IPS-15b (cell line): Measurements from ENCODE around the gene TRMT44.

ENCODE experiments used
- H3K27me3 ChIP-seq: one replicate; pipeline ENCODE4 v1.6.1; 2013; ENCODE audit warnings: low read length; ENCODE audit not compliant: control insufficient read depth, insufficient read depth
- H3K36me3 ChIP-seq: one replicate; pipeline ENCODE4 v1.6.1; 2013; ENCODE audit warnings: low read length; ENCODE audit not compliant: control insufficient read depth, insufficient read depth
- H3K4me1 ChIP-seq: one replicate; pipeline ENCODE4 v1.6.1; 2013; ENCODE audit warnings: mild to moderate bottlenecking, low read length; ENCODE audit not compliant: control insufficient read depth, insufficient read depth
- H3K4me3 ChIP-seq: one replicate; pipeline ENCODE4 v1.5.1; 2013; ENCODE audit warnings: low read depth, low read length
- H3K9ac ChIP-seq: one replicate; pipeline ENCODE4 v1.6.1; 2013; ENCODE audit warnings: low read depth, mild to moderate bottlenecking, low read length
- H3K9me3 ChIP-seq: one replicate; pipeline ENCODE4 v1.6.1; 2013; ENCODE audit warnings: mild to moderate bottlenecking, low read length; ENCODE audit not compliant: control insufficient read depth, insufficient read depth

Gene TRMT44

GRCh38 chr4:8441499-8442091, 1.0 kb downstream of the TRMT44 start:
- Histone ChIP-seq H3K27me3 (no peaks in the 10 kb centered on the region), H3K4me3 (peak overlapping the region; percentile 82), H3K4me1 (peaks cover 3% of the 10 kb centered on the region), H3K9me3 (no peaks in the 10 kb centered on the region), H3K36me3 (no peaks in the 10 kb centered on the region), H3K9ac (peak overlapping the region; percentile 70)

GRCh38 chr4:8442596-8443358, 2.2 kb downstream of the TRMT44 start:
- no peak overlapping the region for H3K4me3 ChIP-seq
- H3K9me3 ChIP-seq: no peaks in the 10 kb centered on the region
- H3K9ac ChIP-seq: no peak overlapping the region
- peaks cover 5% of the 10 kb centered on the region for H3K36me3 ChIP-seq
- no peaks in the 10 kb centered on the region for H3K27me3 ChIP-seq
- peaks cover 3% of the 10 kb centered on the region for H3K4me1 ChIP-seq

- Histone ChIP-seq H3K4me3 (no peak overlapping the region), H3K9ac (no peak overlapping the region), H3K9me3 (no peaks in the 10 kb centered on the region), H3K27me3 (no peaks in the 10 kb centered on the region), H3K36me3 (peaks cover 11% of the 10 kb centered on the region), H3K4me1 (peaks cover 3% of the 10 kb centered on the region)
Measured at GRCh38 chr4:8443801-8444200, 3.2 kb downstream of the TRMT44 start.

GRCh38 chr4:8446122-8446521, 5.5 kb downstream of the TRMT44 start:
- H3K27me3 ChIP-seq: no peaks in the 10 kb centered on the region
- no peaks in the 10 kb centered on the region for H3K9me3 ChIP-seq
- no peak overlapping the region for H3K4me3 ChIP-seq
- H3K36me3 ChIP-seq: peaks cover 17% of the 10 kb centered on the region
- H3K9ac ChIP-seq: no peak overlapping the region
- peaks cover 3% of the 10 kb centered on the region for H3K4me1 ChIP-seq

- H3K27me3 ChIP-seq: no peaks in the 10 kb centered on the region
Measured at GRCh38 chr4:8451440-8452182, 11.0 kb downstream of the TRMT44 start.

GRCh38 chr4:8453957-8454356, 13.4 kb downstream of the TRMT44 start:
- no peaks in the 10 kb centered on the region for H3K4me1 ChIP-seq
- peaks cover 31% of the 10 kb centered on the region for H3K36me3 ChIP-seq
- H3K27me3 ChIP-seq: no peaks in the 10 kb centered on the region
- no peaks in the 10 kb centered on the region for H3K9me3 ChIP-seq
- H3K9ac ChIP-seq: no peak overlapping the region
- H3K4me3 ChIP-seq: no peak overlapping the region

More at GRCh38 chr4:8451440-8452182, 11.0 kb downstream of the TRMT44 start:
- Histone ChIP-seq H3K9ac (no peak overlapping the region), H3K4me3 (no peak overlapping the region), H3K4me1 (no peaks in the 10 kb centered on the region), H3K36me3 (peaks cover 40% of the 10 kb centered on the region), H3K9me3 (no peaks in the 10 kb centered on the region)

GRCh38 chr4:8457646-8458252, 17.2 kb downstream of the TRMT44 start:
- Histone ChIP-seq H3K27me3 (no peaks in the 10 kb centered on the region), H3K9me3 (no peaks in the 10 kb centered on the region), H3K4me1 (no peaks in the 10 kb centered on the region), H3K4me3 (no peak overlapping the region), H3K9ac (no peak overlapping the region), H3K36me3 (peaks cover 22% of the 10 kb centered on the region)

GRCh38 chr4:8459867-8460445, 19.4 kb downstream of the TRMT44 start:
- no peak overlapping the region for H3K9ac ChIP-seq
- no peak overlapping the region for H3K4me3 ChIP-seq
- no peaks in the 10 kb centered on the region for H3K9me3 ChIP-seq
- no peaks in the 10 kb centered on the region for H3K27me3 ChIP-seq
- peaks cover 6% of the 10 kb centered on the region for H3K36me3 ChIP-seq
- H3K4me1 ChIP-seq: no peaks in the 10 kb centered on the region

- Histone ChIP-seq H3K27me3 (no peaks in the 10 kb centered on the region), H3K9me3 (no peaks in the 10 kb centered on the region), H3K36me3 (peaks cover 7% of the 10 kb centered on the region), H3K9ac (no peak overlapping the region), H3K4me1 (no peaks in the 10 kb centered on the region), H3K4me3 (no peak overlapping the region)
Measured at GRCh38 chr4:8461086-8461485, 20.5 kb downstream of the TRMT44 start.

GRCh38 chr4:8461616-8462015, 21.0 kb downstream of the TRMT44 start:
- Histone ChIP-seq H3K4me3 (no peak overlapping the region), H3K9ac (no peak overlapping the region), H3K36me3 (peaks cover 12% of the 10 kb centered on the region), H3K4me1 (no peaks in the 10 kb centered on the region), H3K9me3 (no peaks in the 10 kb centered on the region), H3K27me3 (no peaks in the 10 kb centered on the region)

GRCh38 chr4:8463811-8464210, 23.2 kb downstream of the TRMT44 start:
- H3K9me3 ChIP-seq: no peaks in the 10 kb centered on the region
- H3K4me1 ChIP-seq: no peaks in the 10 kb centered on the region
- H3K9ac ChIP-seq: no peak overlapping the region
- H3K4me3 ChIP-seq: no peak overlapping the region
- H3K27me3 ChIP-seq: no peaks in the 10 kb centered on the region
- peaks cover 13% of the 10 kb centered on the region for H3K36me3 ChIP-seq
